K562 (cell line): Measurements from ENCODE around the gene BCL10. TPM values are rescaled to one million over a fixed set of nuclear protein-coding genes. Genes with fewer than 3 reads are reported as not detected.

Source experiments
- CREBBP ChIP-seq: IDR thresholded peaks from one replicate; pipeline ENCODE4 v1.6.1; 2012; ENCODE audit warnings: low read depth, mild to moderate bottlenecking, control low read depth, inconsistent platforms, low read length
- DEAF1 ChIP-seq: fragments of 450-650 bp; formaldehyde crosslinking; IDR thresholded peaks from 2 replicates; pipeline ENCODE4 v1.4.0; 2020; ENCODE audit warnings: mild to moderate bottlenecking, moderate library complexity
- FUS ChIP-seq: fragments of 200-400 bp; formaldehyde crosslinking; optimal IDR thresholded peaks from 2 replicates; pipeline ENCODE3; 2017; ENCODE audit warnings: low read depth, low read length
- HCFC1 ChIP-seq: IDR thresholded peaks from 2 replicates; pipeline ENCODE4 v1.6.1; 2012; ENCODE audit warnings: low read depth, low read length, improper control_type of control experiment
- MBD2 ChIP-seq: sonication (generic); IDR thresholded peaks from 2 replicates; pipeline ENCODE4 v1.6.1; 2016; ENCODE audit warnings: low read depth, borderline replicate concordance
- MTA1 ChIP-seq: fragments of 450-650 bp; IDR thresholded peaks from 2 replicates; pipeline ENCODE4 v1.6.1; 2017; ENCODE audit warnings: borderline replicate concordance
- PKNOX1 ChIP-seq: fragments of 450-650 bp; IDR thresholded peaks from 2 replicates; pipeline ENCODE4 v1.6.1; 2016
- POLR2G ChIP-seq: fragments of 200-400 bp; formaldehyde crosslinking; IDR thresholded peaks from 2 replicates; pipeline ENCODE4 v1.6.1; 2017; ENCODE audit warnings: low read depth, mild to moderate bottlenecking, antibody characterized with exemption, low read length, moderate library complexity
- RFX5 ChIP-seq: IDR thresholded peaks from 2 replicates; pipeline ENCODE4 v1.6.1; 2011; ENCODE audit warnings: low read depth, mild to moderate bottlenecking, improper control_type of control experiment, low read length
- SIN3B ChIP-seq: fragments of 450-650 bp; IDR thresholded peaks from 2 replicates; pipeline ENCODE4 v1.6.1; 2017; ENCODE audit warnings: low read depth, mild to moderate bottlenecking, moderate library complexity
- SMARCE1 ChIP-seq: fragments of 450-650 bp; IDR thresholded peaks from 2 replicates; pipeline ENCODE4 v1.7.1; 2016; ENCODE audit warnings: mild to moderate bottlenecking
- SP2 ChIP-seq: IDR thresholded peaks from 2 replicates; pipeline ENCODE4 v1.6.1; 2011; ENCODE audit warnings: mild to moderate bottlenecking, low read depth, low read length, moderate library complexity; ENCODE audit not compliant: poor library complexity, severe bottlenecking; ENCODE audit errors: extremely low read depth
- TCFL5 ChIP-seq: fragments of 250-450 bp; sonication (Bioruptor Pico); conservative IDR thresholded peaks from 2 replicates; pipeline ENCODE4 v1.6.1; 2021; ENCODE audit warnings: mild to moderate bottlenecking, moderate library complexity, matching md5 sums
- ZBTB40 ChIP-seq, 2 experiments: fragments of 450-650 bp in 1 of 2; sonication (generic) in 1 of 2; formaldehyde crosslinking in 1 of 2; IDR thresholded peaks; 2 replicates each; pipeline versions ENCODE4 v1.7.1 to v1.9.0; 2016 to 2022; ENCODE audit warnings: inconsistent platforms in 1 of 2, mild to moderate bottlenecking in 1 of 2, missing genetic modification reagents in 1 of 2
- ZKSCAN8 ChIP-seq: fragments of 200-800 bp; sonication (Bioruptor generic); IDR thresholded peaks from 2 replicates; pipeline ENCODE4 v1.6.1; 2016; ENCODE audit warnings: missing genetic modification characterization, missing compliant biosample characterization
- ZNF668 ChIP-seq: fragments of 250-450 bp; sonication (Bioruptor Pico); IDR thresholded peaks from 2 replicates; pipeline ENCODE4 v1.8.0; 2022; ENCODE audit warnings: mild to moderate bottlenecking, inconsistent platforms
- polyA plus RNA-seq, 8 experiments: library from polyadenylated mRNA; depleted of rRNA in 4 of 8; stranded (reverse) in 5 of 8; unstranded in 3 of 8; fragments of >200 nt; fragmentation: Nextera tagmentation in 2 of 8; fragmentation: Illumina TruSeq in 1 of 8; extraction: Ambion mirVana in 2 of 8; extraction: Trizol in 1 of 8; gene quantifications; 2 replicates each; pipeline versions ENCODE4 v1.2.1 to v1.2.3, GENCODE V29; 2011 to 2014; ENCODE audit warnings: inconsistent platforms in 1 of 8, missing spikeins in 1 of 8
- total RNA-seq, 7 experiments: library from RNA; depleted of rRNA in 6 of 7; stranded (reverse); fragments of >200 nt in 6 of 7; fragmentation: Illumina TruSeq in 2 of 7; extraction: Trizol in 2 of 7; gene quantifications; 2 replicates each; pipeline versions ENCODE4 v1.2.1 to v1.2.3, GENCODE V29; 2011 to 2021; ENCODE audit warnings: low replicate concordance in 1 of 7

The BCL10 gene
- total and polyA plus RNA-seq, 9 of the 15 experiments (the other 6 are each of a cell fraction or from before 2014, with no cell fraction given): 8.0 to 19.4 (median 12.3) TPM

GRCh38 chr1:85259118-85259911 lies 17.1 kb downstream of the BCL10 start, which contains the start of gene C1orf52 (continued):
- TF ChIP-seq FUS (no peak), ZKSCAN8 (CRISPR knock-in tag) (no peak), RFX5 (no peak), TCFL5 (no peak), ZNF668 (CRISPR knock-in tag) (no peak), MTA1 (no peak), SMARCE1 (no peak), CREBBP (no peak), POLR2G (peak; percentile 92), SIN3B (peak; percentile 86), DEAF1 (CRISPR knock-in tag) (peak; percentile 47; the same call in 1 of the 2 replicates), MBD2 (peak; percentile 78; the same call in 1 of the 2 replicates), ZBTB40 (IDR thresholded peaks at IDR 0.05) (peak; percentile 96), ZBTB40 (CRISPR knock-in tag; IDR thresholded peaks at IDR 0.05) (no peak), HCFC1 (peak; percentile 67), PKNOX1 (peak; percentile 74), SP2 (peak; percentile 38)
